HCT116 (cell line): Measurements from ENCODE around the gene SORCS2. TPM values are rescaled to one million over a fixed set of nuclear protein-coding genes. Genes with fewer than 3 reads are reported as not detected.

ENCODE experiments used
- ATAC-seq: fragments of 200-7000 bp; cut with Tn5 transposase; 2 replicates; pipeline ENCODE4 v1.9.1; 2020; ENCODE audit warnings: mild to moderate bottlenecking, moderate library complexity
- BruUV-seq: library from RNA; stranded (reverse); fragments of 400-500 nt; replicated peaks from 2 replicates; lab custom pipeline; 2021; lab: Mats Ljungman, UMichigan
- CTCF ChIA-PET: fragments of 300-600 bp; sonication (Branson Sonifier 250); formaldehyde crosslinking; loops from one replicate; lab custom pipeline; 2021; ENCODE audit warnings: antibody characterized with exemption; lab: Charles Lee
- POLR2A ChIA-PET: fragments of 300-600, 350-600 bp; sonication (Branson Sonifier 250); formaldehyde crosslinking; loops from one replicate; lab custom pipeline; 2021; ENCODE audit warnings: antibody characterized with exemption; lab: Charles Lee
- RAD21 ChIA-PET, 2 experiments: fragments of 300-600 bp; sonication (Branson Sonifier 250); formaldehyde crosslinking; loops; one replicate each; lab custom pipeline; 2023; ENCODE audit warnings: low total read pairs in 2 of 2; ENCODE audit not compliant: uncharacterized antibody in 2 of 2, unreplicated experiment in 2 of 2, low non-redundant PET in 1 of 2; lab: Charles Lee
- DNase-seq: peaks from one replicate; pipeline ENCODE4 v3.0.0-alpha.2; 2010; ENCODE audit warnings: low read depth, low spot score
- H2AFZ ChIP-seq: fragments of 200-600 bp; shearing (Covaris generic), sonication (generic); 2 replicates; pipeline ENCODE4 v1.6.1; 2017; ENCODE audit warnings: low read depth, mixed run types, mixed read lengths, antibody characterized with exemption, low read length; ENCODE audit not compliant: poor library complexity, severe bottlenecking
- H3K27ac ChIP-seq: 2 replicates; pipeline ENCODE4 v1.5.1; 2012; ENCODE audit warnings: low read depth, low read length
- H3K27me3 ChIP-seq: fragments of 200-600 bp; sonication (generic); 2 replicates; pipeline ENCODE4 v1.6.1; 2016; ENCODE audit warnings: mixed run types, low read length, mixed read lengths; ENCODE audit not compliant: insufficient read depth
- H3K36me3 ChIP-seq, 2 experiments: fragments of 200-500 bp in 1 of 2; fragments of 200-600 bp in 1 of 2; sonication (Bioruptor generic) in 1 of 2; sonication (generic) in 1 of 2; 2 replicates each; pipeline versions ENCODE4 v1.5.1 to v1.6.1; 2014 to 2016; ENCODE audit warnings: low read length in 2 of 2, inconsistent platforms in 1 of 2, mixed read lengths in 1 of 2, mixed run types in 1 of 2; ENCODE audit not compliant: insufficient read depth in 2 of 2, control insufficient read depth in 1 of 2
- H3K4me1 ChIP-seq, 2 experiments: fragments of 200-600 bp in 1 of 2; sonication (generic) in 1 of 2; 2 replicates each; pipeline versions ENCODE4 v1.5.1 to v1.6.1; 2012 to 2017; ENCODE audit warnings: low read length in 2 of 2, inconsistent platforms in 1 of 2, mild to moderate bottlenecking in 1 of 2, mixed read lengths in 1 of 2, mixed run types in 1 of 2, moderate library complexity in 1 of 2; ENCODE audit not compliant: insufficient read depth in 2 of 2, control insufficient read depth in 1 of 2
- H3K4me2 ChIP-seq: fragments of 200-600 bp; sonication (generic); 2 replicates; pipeline ENCODE4 v1.6.1; 2017; ENCODE audit warnings: mixed run types, low read length, mixed read lengths
- H3K4me3 ChIP-seq, 2 experiments: fragments of 200-600 bp in 1 of 2; sonication (generic) in 1 of 2; replicated peaks in 1 of 2; 2 replicates each; pipeline ENCODE4 v1.5.1; 2011 to 2016; ENCODE audit warnings: low read length in 2 of 2, control low read depth in 1 of 2, low read depth in 1 of 2, mild to moderate bottlenecking in 1 of 2, mixed read lengths in 1 of 2, mixed run types in 1 of 2
- H3K79me2 ChIP-seq: fragments of 200-600 bp; sonication (generic); 2 replicates; pipeline ENCODE4 v1.6.1; 2017; ENCODE audit warnings: mild to moderate bottlenecking, mixed run types, low read length, moderate library complexity, mixed read lengths; ENCODE audit not compliant: insufficient read depth
- H3K9ac ChIP-seq: fragments of 200-600 bp; sonication (generic); 2 replicates; pipeline ENCODE4 v1.6.1; 2016; ENCODE audit warnings: low read length, mixed read lengths
- H3K9me2 ChIP-seq: fragments of 200-600 bp; sonication (generic), shearing (Covaris generic); 2 replicates; pipeline ENCODE4 v1.6.1; 2017; ENCODE audit warnings: mixed run types, mild to moderate bottlenecking, moderate library complexity; ENCODE audit not compliant: insufficient read depth
- H3K9me3 ChIP-seq, 2 experiments: fragments of 200-500 bp in 1 of 2; fragments of 200-600 bp in 1 of 2; sonication (Bioruptor generic) in 1 of 2; sonication (generic) in 1 of 2; 2 replicates each; pipeline ENCODE4 v1.6.1; 2014 to 2017; ENCODE audit warnings: low read length in 2 of 2, mixed read lengths in 2 of 2, inconsistent platforms in 1 of 2, low read depth in 1 of 2, mild to moderate bottlenecking in 1 of 2, mixed run types in 1 of 2, moderate library complexity in 1 of 2; ENCODE audit not compliant: control insufficient read depth in 1 of 2, insufficient read depth in 1 of 2
- H4K20me1 ChIP-seq: fragments of 200-600 bp; sonication (generic), shearing (Covaris generic); 2 replicates; pipeline ENCODE4 v1.6.1; 2017; ENCODE audit warnings: mixed run types, mild to moderate bottlenecking, moderate library complexity; ENCODE audit not compliant: insufficient read depth
- ELF1 ChIP-seq: IDR thresholded peaks from 2 replicates; pipeline ENCODE4 v1.6.1; 2012; ENCODE audit warnings: low read depth, borderline replicate concordance
- RAD21 ChIP-seq: IDR thresholded peaks from 2 replicates; pipeline ENCODE4 v1.6.1; 2012; ENCODE audit warnings: low read depth, mild to moderate bottlenecking
- SP1 ChIP-seq: IDR thresholded peaks from 2 replicates; pipeline ENCODE4 v1.6.1; 2012; ENCODE audit warnings: low read depth
- SRF ChIP-seq: IDR thresholded peaks from 2 replicates; pipeline ENCODE4 v1.6.1; 2012; ENCODE audit warnings: low read depth
- TCF7L2 ChIP-seq: IDR thresholded peaks from 2 replicates; pipeline ENCODE4 v1.7.0; 2011; ENCODE audit warnings: borderline replicate concordance, inconsistent platforms; ENCODE audit not compliant: insufficient read depth, insufficient read length; ENCODE audit errors: extremely low read depth
- ZNF274 ChIP-seq: fragments of 200-500 bp; sonication (Bioruptor generic); IDR thresholded peaks from 2 replicates; pipeline ENCODE4 v1.6.1; 2014; ENCODE audit warnings: mild to moderate bottlenecking, low read depth, low read length, inconsistent platforms
- intact Hi-C: fragments of 100-400 bp; cut with micrococcal nuclease; formaldehyde crosslinking; loops from 2 replicates; pipeline ENCODE4 v1.10.0; 2022
- total RNA-seq: library from RNA; stranded (reverse); gene quantifications from one replicate; pipeline ENCODE4 v1.2.1, GENCODE V29; 2021; ENCODE audit not compliant: unreplicated experiment
- TF ChIP-seq, protein P1 (sequence below): IDR thresholded peaks from 2 replicates; pipeline ENCODE4 v1.6.1; 2012; ENCODE audit warnings: low read depth
- TF ChIP-seq, protein P2 (sequence below): IDR thresholded peaks from 2 replicates; pipeline ENCODE4 v1.6.1; 2012
- TF ChIP-seq, protein P3 (sequence below), 3 experiments: fragments of 200-600 bp in 1 of 3; sonication (generic) in 1 of 3; IDR thresholded peaks in 2 of 3; conservative IDR thresholded peaks in 1 of 3; 2 replicates each; pipeline ENCODE4 v1.5.1; 2012 to 2017; ENCODE audit warnings: low read depth in 2 of 3, low read length in 2 of 3, antibody characterized with exemption in 1 of 3, borderline replicate concordance in 1 of 3, control low read depth in 1 of 3, mild to moderate bottlenecking in 1 of 3, mixed read lengths in 1 of 3, mixed run types in 1 of 3, moderate library complexity in 1 of 3; ENCODE audit not compliant: insufficient read depth in 1 of 3

Gene SORCS2
- total RNA-seq, 1 experiment from 2014 or later = 0.37 TPM

DNA sequence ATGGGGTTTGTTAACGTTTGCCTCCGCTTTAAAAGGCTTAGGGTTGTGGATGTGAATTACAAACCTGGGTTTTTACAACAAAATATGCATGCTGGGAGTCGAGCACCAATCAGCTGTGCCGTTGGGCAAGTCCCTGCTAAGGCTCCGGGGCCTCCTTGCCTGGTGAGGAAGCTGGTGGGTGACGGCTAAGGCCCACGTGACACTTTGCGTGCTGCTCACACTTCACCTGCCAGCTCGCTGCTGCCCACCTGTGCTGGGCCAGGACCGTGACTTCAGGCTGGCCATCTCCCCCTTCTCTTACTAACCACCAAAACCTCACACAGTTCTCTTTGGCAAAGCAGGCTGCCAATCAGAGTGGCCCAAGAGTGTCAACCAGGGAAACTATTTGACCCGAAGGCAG lies 569.0 kb downstream of the SORCS2 start (continued):
- TF ChIP-seq, protein P1, sequence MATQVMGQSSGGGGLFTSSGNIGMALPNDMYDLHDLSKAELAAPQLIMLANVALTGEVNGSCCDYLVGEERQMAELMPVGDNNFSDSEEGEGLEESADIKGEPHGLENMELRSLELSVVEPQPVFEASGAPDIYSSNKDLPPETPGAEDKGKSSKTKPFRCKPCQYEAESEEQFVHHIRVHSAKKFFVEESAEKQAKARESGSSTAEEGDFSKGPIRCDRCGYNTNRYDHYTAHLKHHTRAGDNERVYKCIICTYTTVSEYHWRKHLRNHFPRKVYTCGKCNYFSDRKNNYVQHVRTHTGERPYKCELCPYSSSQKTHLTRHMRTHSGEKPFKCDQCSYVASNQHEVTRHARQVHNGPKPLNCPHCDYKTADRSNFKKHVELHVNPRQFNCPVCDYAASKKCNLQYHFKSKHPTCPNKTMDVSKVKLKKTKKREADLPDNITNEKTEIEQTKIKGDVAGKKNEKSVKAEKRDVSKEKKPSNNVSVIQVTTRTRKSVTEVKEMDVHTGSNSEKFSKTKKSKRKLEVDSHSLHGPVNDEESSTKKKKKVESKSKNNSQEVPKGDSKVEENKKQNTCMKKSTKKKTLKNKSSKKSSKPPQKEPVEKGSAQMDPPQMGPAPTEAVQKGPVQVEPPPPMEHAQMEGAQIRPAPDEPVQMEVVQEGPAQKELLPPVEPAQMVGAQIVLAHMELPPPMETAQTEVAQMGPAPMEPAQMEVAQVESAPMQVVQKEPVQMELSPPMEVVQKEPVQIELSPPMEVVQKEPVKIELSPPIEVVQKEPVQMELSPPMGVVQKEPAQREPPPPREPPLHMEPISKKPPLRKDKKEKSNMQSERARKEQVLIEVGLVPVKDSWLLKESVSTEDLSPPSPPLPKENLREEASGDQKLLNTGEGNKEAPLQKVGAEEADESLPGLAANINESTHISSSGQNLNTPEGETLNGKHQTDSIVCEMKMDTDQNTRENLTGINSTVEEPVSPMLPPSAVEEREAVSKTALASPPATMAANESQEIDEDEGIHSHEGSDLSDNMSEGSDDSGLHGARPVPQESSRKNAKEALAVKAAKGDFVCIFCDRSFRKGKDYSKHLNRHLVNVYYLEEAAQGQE = no peak
- TF ChIP-seq SRF (no peak), SP1 (no peak), TCF7L2 (no peak), ELF1 (no peak), ZNF274 (no peak)
- TF ChIP-seq, protein P2, sequence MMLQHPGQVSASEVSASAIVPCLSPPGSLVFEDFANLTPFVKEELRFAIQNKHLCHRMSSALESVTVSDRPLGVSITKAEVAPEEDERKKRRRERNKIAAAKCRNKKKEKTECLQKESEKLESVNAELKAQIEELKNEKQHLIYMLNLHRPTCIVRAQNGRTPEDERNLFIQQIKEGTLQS = no peak

DNA sequence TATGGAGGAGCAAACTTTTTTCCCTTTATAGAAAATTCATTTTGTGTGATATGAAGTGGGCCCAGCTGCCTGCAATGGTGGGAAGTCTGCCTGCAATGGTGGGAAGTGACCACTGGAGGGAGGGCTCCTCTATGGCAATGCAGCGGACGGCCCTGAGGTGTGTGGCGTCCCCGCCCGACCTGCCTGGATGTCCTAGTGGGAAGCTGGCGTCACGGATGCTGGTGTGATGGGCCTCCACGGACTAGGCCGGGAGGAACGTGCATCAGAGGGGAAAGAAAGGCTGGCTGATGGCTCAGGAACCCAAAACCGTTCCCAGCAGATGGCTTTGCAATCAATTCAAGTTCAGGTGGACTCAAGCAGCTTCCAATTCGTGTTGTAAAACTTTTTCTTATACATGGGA lies 569.4 kb downstream of the SORCS2 start:
- H3K9me2 ChIP-seq = no peaks in the 10 kb centered on the region
- H3K4me1 ChIP-seq = peaks cover 0 to 4% of the 10 kb centered on the region in 2 experiments; a peak in 1 of 4 replicates
- DNase-seq (peak; percentile 32), ATAC-seq (peak; percentile 97)
- H3K9ac ChIP-seq = no peak overlapping the region
- no peaks in the 10 kb centered on the region for H3K9me3 ChIP-seq
- no peaks in the 10 kb centered on the region for H4K20me1 ChIP-seq
- ChIA-PET RAD21 (interaction anchor here (0.6 to 0.8 kb wide), 2 partner anchors 226 to 325 kb away, joined by 3 read pairs; no protein-coding TSS in a partner anchor), POLR2A (no interaction called here), CTCF (interaction anchor here (0.9 to 1.7 kb wide), 5 partner anchors 9 to 649 kb away, joined by 3 to 9 read pairs (median 5); no protein-coding TSS in a partner anchor)
- no peaks in the 10 kb centered on the region for H3K27me3 ChIP-seq
- H3K79me2 ChIP-seq = no peaks in the 10 kb centered on the region
- H3K4me3 ChIP-seq = no peak overlapping the region
- peaks cover 0 to 3% of the 10 kb centered on the region in 2 experiments; a peak in 2 of 4 replicates for H3K36me3 ChIP-seq
- intact Hi-C loops = loop anchor here (2.0 kb wide), 1 partner anchor 225 kb away; no protein-coding TSS in a partner anchor
- TF ChIP-seq SRF (no peak), RAD21 (peak; percentile 58)
- TF ChIP-seq, protein P3, sequence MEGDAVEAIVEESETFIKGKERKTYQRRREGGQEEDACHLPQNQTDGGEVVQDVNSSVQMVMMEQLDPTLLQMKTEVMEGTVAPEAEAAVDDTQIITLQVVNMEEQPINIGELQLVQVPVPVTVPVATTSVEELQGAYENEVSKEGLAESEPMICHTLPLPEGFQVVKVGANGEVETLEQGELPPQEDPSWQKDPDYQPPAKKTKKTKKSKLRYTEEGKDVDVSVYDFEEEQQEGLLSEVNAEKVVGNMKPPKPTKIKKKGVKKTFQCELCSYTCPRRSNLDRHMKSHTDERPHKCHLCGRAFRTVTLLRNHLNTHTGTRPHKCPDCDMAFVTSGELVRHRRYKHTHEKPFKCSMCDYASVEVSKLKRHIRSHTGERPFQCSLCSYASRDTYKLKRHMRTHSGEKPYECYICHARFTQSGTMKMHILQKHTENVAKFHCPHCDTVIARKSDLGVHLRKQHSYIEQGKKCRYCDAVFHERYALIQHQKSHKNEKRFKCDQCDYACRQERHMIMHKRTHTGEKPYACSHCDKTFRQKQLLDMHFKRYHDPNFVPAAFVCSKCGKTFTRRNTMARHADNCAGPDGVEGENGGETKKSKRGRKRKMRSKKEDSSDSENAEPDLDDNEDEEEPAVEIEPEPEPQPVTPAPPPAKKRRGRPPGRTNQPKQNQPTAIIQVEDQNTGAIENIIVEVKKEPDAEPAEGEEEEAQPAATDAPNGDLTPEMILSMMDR (IDR thresholded peaks at IDR 0.05 in 2 of 3, conservative IDR thresholded peaks at IDR 0.05 in 1 of 3; ENCODE audit: borderline replicate concordance in 1 of 3, insufficient read depth in 1 of 3, low read depth in 2 of 3, low read length in 2 of 3) = peak; percentile 35 to 83 (median 77); a peak in 5 of 6 replicates
- no peak overlapping the region for H3K4me2 ChIP-seq
- no peak overlapping the region for H2AFZ ChIP-seq
- H3K27ac ChIP-seq = no peak overlapping the region
- BruUV-seq = no TSS peak
